Kidney (tissue), 14 donors: Measurements from ENCODE around the gene PHACTR1. TPM values are rescaled to one million over a fixed set of nuclear protein-coding genes. Genes with fewer than 3 reads are reported as not detected.

Experiments
- DNase-seq, 5 donors: peaks; one replicate each; pipeline ENCODE4 v3.0.0-alpha.2; 2013 to 2020
- FAIRE-seq: peaks from 2 replicates; lab custom pipeline; 2012; peaks lifted over from hg19 to GRCh38; lab: Jason Lieb, UNC
- H3K27ac ChIP-seq, 2 donors: one replicate each; pipeline ENCODE4 v1.7.0; 2013; ENCODE audit warnings: low read depth in 2 of 2, low read length in 2 of 2, inconsistent platforms in 1 of 2
- H3K27me3 ChIP-seq: one replicate; pipeline ENCODE4 v1.7.1; 2013; ENCODE audit warnings: low read length, inconsistent platforms; ENCODE audit not compliant: control insufficient read depth, insufficient read depth
- H3K36me3 ChIP-seq, 3 donors: one replicate each; pipeline versions ENCODE4 v1.7.0 to v1.7.1; 2013; ENCODE audit warnings: low read length in 3 of 3, control low read depth in 1 of 3, inconsistent platforms in 1 of 3; ENCODE audit not compliant: insufficient read depth in 3 of 3, control insufficient read depth in 2 of 3
- H3K4me1 ChIP-seq, 3 donors: one replicate each; pipeline versions ENCODE4 v1.7.0 to v1.7.1; 2013; ENCODE audit warnings: low read length in 3 of 3, inconsistent platforms in 1 of 3, low read depth in 1 of 3; ENCODE audit not compliant: control insufficient read depth in 2 of 3, insufficient read depth in 2 of 3
- H3K4me3 ChIP-seq, 3 donors: one replicate each; pipeline versions ENCODE4 v1.7.0 to v1.8.1; 2013; ENCODE audit warnings: low read length in 3 of 3, control low read depth in 1 of 3, inconsistent platforms in 1 of 3
- H3K9ac ChIP-seq, 3 donors: one replicate each; pipeline versions ENCODE4 v1.7.0 to v1.7.1; 2013; ENCODE audit warnings: low read length in 3 of 3, control low read depth in 1 of 3, inconsistent platforms in 1 of 3
- H3K9me3 ChIP-seq, 3 donors: one replicate each; pipeline versions ENCODE4 v1.7.0 to v1.7.1; 2013; ENCODE audit warnings: low read length in 3 of 3, control low read depth in 1 of 3, inconsistent platforms in 1 of 3; ENCODE audit not compliant: control insufficient read depth in 2 of 3, insufficient read depth in 1 of 3
- intact Hi-C: fragments of 100-400 bp; cut with DNase I; formaldehyde crosslinking; loops from one replicate; pipeline ENCODE4 v1.11.1; 2022
- polyA plus RNA-seq: library from polyadenylated mRNA; stranded (reverse); fragments of 350-450 nt; fragmentation: Illumina TruSeq; extraction: RNeasy Lipid Tissue Mini Kit (QIAGEN cat#74804); gene quantifications from one replicate; pipeline ENCODE4 v1.2.3, GENCODE V29; 2014; ENCODE audit warnings: low read depth, low replicate concordance; ENCODE audit not compliant: insufficient read depth
- total RNA-seq: library from RNA; stranded (reverse); fragmentation: NEBNext Ultra II Directional; extraction: Animal tissue kit (Norgen Biotek cat#: 25700); gene quantifications from one replicate; pipeline ENCODE4 v1.2.1, GENCODE V29; 2021
- TF ChIP-seq, protein P1 (sequence below): IDR thresholded peaks from 3 replicates; pipeline ENCODE4 v1.5.1; 2012; ENCODE audit warnings: mild to moderate bottlenecking, moderate library complexity, borderline replicate concordance; ENCODE audit not compliant: insufficient read depth; ENCODE audit errors: extremely low read depth
- donor health status: control.
- donor health status: control.
- donor health status: control.
- donor health status: control.
- donor health status: control.
- donor health status: DM: yes; HTN: yes; CAD: no.
- donor health status: Normal renal cell carcinoma (clear cell type).

Gene PHACTR1
- total and polyA plus RNA-seq, 2 donors from 2014 or later: 3.3 to 33.6 TPM

DNA sequence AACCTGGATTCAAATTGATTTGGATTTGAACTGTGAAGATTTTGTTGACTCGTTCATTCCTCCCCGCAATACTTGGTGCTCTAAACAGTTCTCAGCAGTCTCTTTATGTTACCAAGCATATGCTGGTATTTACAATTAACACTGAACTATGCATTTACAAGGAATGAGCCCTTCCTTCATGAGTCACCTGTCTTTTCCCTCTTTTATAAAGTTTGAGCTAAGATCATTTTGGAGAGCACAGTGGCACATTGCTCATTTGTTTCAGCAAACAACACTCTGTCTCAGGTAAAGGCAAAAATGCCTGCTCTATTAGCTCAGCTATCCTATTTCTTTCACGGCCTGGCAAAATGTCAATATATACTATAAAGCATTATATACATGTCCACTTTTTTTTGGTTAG, 285.4 kb downstream of the PHACTR1 start:
- Histone ChIP-seq H3K4me3 (no peak overlapping the region), H3K27me3 (no peaks in the 10 kb centered on the region), H3K27ac (no peak overlapping the region), H3K4me1 (no peaks in the 10 kb centered on the region), H3K9ac (no peak overlapping the region), H3K36me3 (no peaks in the 10 kb centered on the region), H3K9me3 (no peaks in the 10 kb centered on the region)
- FAIRE-seq (no peak), DNase-seq (no peak)
- TF ChIP-seq, protein P1, sequence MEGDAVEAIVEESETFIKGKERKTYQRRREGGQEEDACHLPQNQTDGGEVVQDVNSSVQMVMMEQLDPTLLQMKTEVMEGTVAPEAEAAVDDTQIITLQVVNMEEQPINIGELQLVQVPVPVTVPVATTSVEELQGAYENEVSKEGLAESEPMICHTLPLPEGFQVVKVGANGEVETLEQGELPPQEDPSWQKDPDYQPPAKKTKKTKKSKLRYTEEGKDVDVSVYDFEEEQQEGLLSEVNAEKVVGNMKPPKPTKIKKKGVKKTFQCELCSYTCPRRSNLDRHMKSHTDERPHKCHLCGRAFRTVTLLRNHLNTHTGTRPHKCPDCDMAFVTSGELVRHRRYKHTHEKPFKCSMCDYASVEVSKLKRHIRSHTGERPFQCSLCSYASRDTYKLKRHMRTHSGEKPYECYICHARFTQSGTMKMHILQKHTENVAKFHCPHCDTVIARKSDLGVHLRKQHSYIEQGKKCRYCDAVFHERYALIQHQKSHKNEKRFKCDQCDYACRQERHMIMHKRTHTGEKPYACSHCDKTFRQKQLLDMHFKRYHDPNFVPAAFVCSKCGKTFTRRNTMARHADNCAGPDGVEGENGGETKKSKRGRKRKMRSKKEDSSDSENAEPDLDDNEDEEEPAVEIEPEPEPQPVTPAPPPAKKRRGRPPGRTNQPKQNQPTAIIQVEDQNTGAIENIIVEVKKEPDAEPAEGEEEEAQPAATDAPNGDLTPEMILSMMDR: no peak
- intact Hi-C loops: no loop called here

DNA sequence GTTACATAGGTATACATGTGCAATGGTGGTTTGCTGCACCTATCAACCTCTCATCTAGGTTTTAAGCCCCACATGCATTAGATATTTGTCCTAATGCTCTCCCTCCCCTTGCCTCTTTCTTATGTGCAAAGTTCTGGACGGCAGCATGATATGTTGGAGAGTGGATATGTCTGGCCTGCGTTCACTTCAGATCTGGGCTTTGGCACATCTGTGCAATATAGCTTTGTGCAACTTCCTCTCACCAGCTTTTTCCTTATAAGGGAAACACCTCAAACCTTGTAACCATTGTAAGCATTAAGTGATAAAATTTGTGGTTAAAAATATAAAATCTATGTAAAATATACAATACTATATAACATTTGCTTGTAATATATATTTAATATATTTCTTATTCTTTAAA, 288.0 kb downstream of the PHACTR1 start:
- H3K27me3 ChIP-seq: no peaks in the 10 kb centered on the region
- intact Hi-C loops: no loop called here
- TF ChIP-seq, protein P1: no peak
- no peak for DNase-seq
- no peaks in the 10 kb centered on the region for H3K9me3 ChIP-seq
- no peak overlapping the region for H3K4me3 ChIP-seq
- H3K27ac ChIP-seq: no peak overlapping the region
- H3K36me3 ChIP-seq: no peaks in the 10 kb centered on the region
- H3K4me1 ChIP-seq: no peaks in the 10 kb centered on the region
- no peak overlapping the region for H3K9ac ChIP-seq
- no peak for FAIRE-seq

DNA sequence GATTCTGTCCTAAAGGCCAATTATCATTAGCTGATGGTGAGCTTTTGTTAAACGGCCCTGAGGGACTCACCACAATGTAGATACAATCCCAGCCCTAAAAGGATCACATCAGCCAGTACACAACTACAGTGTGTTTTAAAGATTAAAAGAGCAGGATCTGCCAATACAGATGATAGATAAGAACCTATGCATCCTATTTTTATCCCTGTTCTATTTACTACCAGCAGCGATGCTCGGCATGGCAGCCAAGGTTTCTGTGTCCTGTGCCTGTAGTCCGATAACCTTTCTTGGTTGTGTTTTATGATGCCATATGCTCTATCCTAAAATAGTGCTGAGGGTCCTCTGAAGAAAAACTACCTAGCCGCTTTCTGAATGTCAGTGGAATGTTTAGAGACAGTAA, 289.4 kb downstream of the PHACTR1 start:
- Histone ChIP-seq H3K9ac (no peak overlapping the region), H3K9me3 (no peaks in the 10 kb centered on the region), H3K4me1 (no peaks in the 10 kb centered on the region), H3K27ac (no peak overlapping the region), H3K4me3 (no peak overlapping the region), H3K36me3 (no peaks in the 10 kb centered on the region), H3K27me3 (no peaks in the 10 kb centered on the region)
- FAIRE-seq (no peak), DNase-seq (no peak)
- intact Hi-C loops: no loop called here
- TF ChIP-seq, protein P1: no peak
